Left renal pelvis (tissue), 4 donors: Measurements from ENCODE around the gene PLXNB1. TPM values are rescaled to one million over a fixed set of nuclear protein-coding genes. Genes with fewer than 3 reads are reported as not detected.
"Not testable (repeated sequence)": the region's sequence is repeated elsewhere in the genome, so short reads cannot be mapped to it uniquely, and the experiment has no call there.

Source experiments
- DNase-seq, 4 donors: peaks; one replicate each; pipeline ENCODE4 v3.0.0-alpha.2; 2013; ENCODE audit warnings: low read depth in 4 of 4, low spot score in 3 of 4
- polyA plus RNA-seq, 4 donors: library from polyadenylated mRNA; unstranded; fragments of 120-200 nt; gene quantifications; one replicate each; pipeline ENCODE4 v1.2.1, GENCODE V29; 2013; ENCODE audit not compliant: insufficient read length in 4 of 4

The PLXNB1 gene
- polyA plus RNA-seq, 4 donors: 60.5 to 226 (median 169) TPM

- DNase-seq: no peak
Measured at GRCh38 chr3:48464713-48465221, 34.9 kb upstream of the PLXNB1 start.

- no peak for DNase-seq
Measured at GRCh38 chr3:48463703-48464102, 33.8 kb upstream of the PLXNB1 start.

- DNase-seq: not testable (repeated sequence)
Measured at GRCh38 chr3:48461767-48462166, 31.9 kb upstream of the PLXNB1 start.

GRCh38 chr3:48460517-48460902 lies 30.6 kb upstream of the PLXNB1 start:
- no peak for DNase-seq

GRCh38 chr3:48459773-48460516 lies 30.1 kb upstream of the PLXNB1 start:
- no peak for DNase-seq

- DNase-seq: no peak
Measured at GRCh38 chr3:48459331-48459730, 29.4 kb upstream of the PLXNB1 start.

GRCh38 chr3:48456456-48456855 lies 26.6 kb upstream of the PLXNB1 start:
- DNase-seq: no peak

GRCh38 chr3:48451270-48451669 lies 21.4 kb upstream of the PLXNB1 start:
- DNase-seq: no peak

GRCh38 chr3:48446425-48447193 lies 16.7 kb upstream of the PLXNB1 start, which contains the start of gene ATRIP:
Gene ATRIP, plus strand, starts transcription at chr3:48446737. Its CDS starts 109 bp downstream, at chr3:48446846.
- peak in 1 of 4 donors; percentile 69 for DNase-seq

GRCh38 chr3:48446043-48446424 lies 16.1 kb upstream of the PLXNB1 start:
- no peak for DNase-seq

GRCh38 chr3:48445277-48445882 lies 15.5 kb upstream of the PLXNB1 start:
- no peak for DNase-seq

GRCh38 chr3:48441940-48442339 lies 12.1 kb upstream of the PLXNB1 start:
- no peak for DNase-seq

- DNase-seq: no peak
Measured at GRCh38 chr3:48440590-48440958, 10.7 kb upstream of the PLXNB1 start.

- DNase-seq: peak; percentile 88 to 95 (median 91)
Measured at GRCh38 chr3:48439820-48440589, 10.1 kb upstream of the PLXNB1 start, which contains the start of the genes CCDC51 and TMA7. Gene CCDC51, minus strand, starts transcription at chr3:48440119. Its CDS starts 4,991 bp downstream, at chr3:48435128. Gene TMA7, plus strand, starts transcription at chr3:48440257. Its CDS starts 40 bp downstream, at chr3:48440297.

GRCh38 chr3:48437812-48438211 lies 7.9 kb upstream of the PLXNB1 start:
- no peak for DNase-seq

- DNase-seq: no peak
Measured at GRCh38 chr3:48436855-48437254, 7.0 kb upstream of the PLXNB1 start.

- no peak for DNase-seq
Measured at GRCh38 chr3:48436477-48436787, 6.5 kb upstream of the PLXNB1 start.

- DNase-seq: peak in 3 of 4 donors; percentile 76 to 82 (median 77)
Measured at GRCh38 chr3:48435774-48436476, 6.0 kb upstream of the PLXNB1 start.

GRCh38 chr3:48435223-48435595 lies 5.3 kb upstream of the PLXNB1 start:
- no peak for DNase-seq
